Measurements from ENCODE around the gene SHROOM2. TPM values are rescaled to one million over a fixed set of nuclear protein-coding genes. Genes with fewer than 3 reads are reported as not detected.
"Not testable (repeated sequence)": the region's sequence is repeated elsewhere in the genome, so short reads cannot be mapped to it uniquely, and the experiment has no call there.

Gene SHROOM2
- 0.39 and 1.6 TPM in 2 replicates for total RNA-seq (2014; rRNA removed; shearing (Covaris generic); ENCODE audit: low replicate concordance)

- no peaks in the 10 kb centered on the region for H3K36me3 ChIP-seq
- H3K9me3 ChIP-seq, result no peaks in the 10 kb centered on the region
- H3K4me3 ChIP-seq, result peak within 1 kb of the TSS; percentile 18; the same call in 1 of the 2 replicates
- no peaks in the 10 kb centered on the region; the same call in 1 of the 2 replicates for H3K27me3 ChIP-seq
- peak; percentile 11 for DNase-seq
These were observed at the start of gene SHROOM2 for GRCh38 chrX:9785944-9786797. TSS of gene SHROOM2 (plus strand) at chrX:9786429. CDS start at chrX:9786546, 117 bp downstream.

- Histone ChIP-seq H3K4me3 (no peak overlapping the region), H3K27me3 (no peaks in the 10 kb centered on the region), H3K9me3 (no peaks in the 10 kb centered on the region), H3K36me3 (no peaks in the 10 kb centered on the region)
- DNase-seq, result no peak
These were observed 48.9 kb upstream of the SHROOM2 start for GRCh38 chrX:9737363-9737762.

- Histone ChIP-seq H3K36me3 (no peaks in the 10 kb centered on the region), H3K9me3 (no peaks in the 10 kb centered on the region), H3K4me3 (no peak overlapping the region), H3K27me3 (no peaks in the 10 kb centered on the region)
- DNase-seq, result no peak
These were observed 48.1 kb upstream of the SHROOM2 start for GRCh38 chrX:9738151-9738550.

GRCh38 chrX:9739130-9739529 is 47.1 kb upstream of the SHROOM2 start:
- H3K9me3 ChIP-seq, result no peaks in the 10 kb centered on the region
- no peak overlapping the region for H3K4me3 ChIP-seq
- no peaks in the 10 kb centered on the region for H3K27me3 ChIP-seq
- H3K36me3 ChIP-seq, result no peaks in the 10 kb centered on the region
- no peak for DNase-seq

DNA sequence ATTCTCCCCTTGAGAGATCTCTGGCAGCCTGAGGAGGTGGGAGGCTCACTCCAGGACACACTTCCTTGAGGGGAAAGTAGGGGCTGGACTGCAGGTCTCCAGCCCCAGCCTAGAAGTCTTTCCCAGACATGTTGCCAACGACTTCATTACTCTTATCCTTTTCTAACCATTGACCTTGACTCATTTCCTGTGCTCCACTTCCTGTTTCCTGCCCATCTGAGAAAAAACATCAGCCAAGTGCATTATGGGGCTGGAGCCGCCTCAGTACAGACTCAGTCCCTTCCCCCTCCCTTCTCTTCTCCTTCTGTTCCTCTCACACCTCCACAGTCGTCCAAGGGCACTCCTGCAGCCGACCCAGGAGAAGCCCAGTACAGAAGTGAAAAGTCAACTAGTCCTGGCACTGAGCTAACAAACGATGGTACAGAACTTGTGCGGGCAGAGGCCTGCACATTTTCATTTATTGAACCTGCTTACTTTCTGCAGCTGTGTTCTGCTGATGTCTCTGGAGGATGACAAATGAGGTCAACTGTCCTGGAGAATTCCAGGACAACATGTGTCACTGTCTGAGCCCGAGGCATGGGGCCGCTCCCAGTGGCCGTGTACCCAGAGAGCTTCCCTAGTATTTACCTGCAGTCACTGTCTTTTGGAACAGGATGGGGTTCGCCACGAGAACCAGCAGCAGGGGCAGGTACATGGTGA is 40.7 kb upstream of the SHROOM2 start:
- H3K4me3 ChIP-seq, result no peak overlapping the region
- no peaks in the 10 kb centered on the region for H3K9me3 ChIP-seq
- H3K36me3 ChIP-seq, result no peaks in the 10 kb centered on the region
- no peak for DNase-seq
- no peaks in the 10 kb centered on the region for H3K27me3 ChIP-seq

GRCh38 chrX:9746148-9746888 is 39.9 kb upstream of the SHROOM2 start:
- H3K9me3 ChIP-seq, result no peaks in the 10 kb centered on the region
- no peaks in the 10 kb centered on the region for H3K27me3 ChIP-seq
- no peak overlapping the region for H3K4me3 ChIP-seq
- DNase-seq, result no peak
- no peaks in the 10 kb centered on the region for H3K36me3 ChIP-seq

DNA sequence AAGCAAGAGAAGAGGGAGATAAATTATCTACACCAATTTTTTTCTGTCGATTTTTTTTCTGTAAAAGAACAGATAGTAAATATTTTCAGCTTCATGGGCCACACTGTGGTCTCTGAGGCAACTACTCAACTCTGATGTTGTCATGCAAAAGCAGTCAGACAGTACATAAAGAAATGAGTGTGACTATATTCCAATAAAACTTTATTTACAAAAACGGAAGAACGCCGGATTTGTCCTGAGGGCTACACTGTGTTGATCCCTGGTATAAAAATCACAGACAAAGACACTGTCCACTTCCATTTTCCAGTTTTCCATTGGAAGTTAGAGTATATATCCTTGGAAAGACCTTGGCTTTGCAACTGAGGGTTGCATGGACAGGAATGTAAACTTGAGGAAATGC is 38.6 kb upstream of the SHROOM2 start:
- H3K9me3 ChIP-seq, result no peaks in the 10 kb centered on the region
- H3K4me3 ChIP-seq, result no peak overlapping the region
- no peak for DNase-seq
- no peaks in the 10 kb centered on the region for H3K36me3 ChIP-seq
- H3K27me3 ChIP-seq, result no peaks in the 10 kb centered on the region

DNA sequence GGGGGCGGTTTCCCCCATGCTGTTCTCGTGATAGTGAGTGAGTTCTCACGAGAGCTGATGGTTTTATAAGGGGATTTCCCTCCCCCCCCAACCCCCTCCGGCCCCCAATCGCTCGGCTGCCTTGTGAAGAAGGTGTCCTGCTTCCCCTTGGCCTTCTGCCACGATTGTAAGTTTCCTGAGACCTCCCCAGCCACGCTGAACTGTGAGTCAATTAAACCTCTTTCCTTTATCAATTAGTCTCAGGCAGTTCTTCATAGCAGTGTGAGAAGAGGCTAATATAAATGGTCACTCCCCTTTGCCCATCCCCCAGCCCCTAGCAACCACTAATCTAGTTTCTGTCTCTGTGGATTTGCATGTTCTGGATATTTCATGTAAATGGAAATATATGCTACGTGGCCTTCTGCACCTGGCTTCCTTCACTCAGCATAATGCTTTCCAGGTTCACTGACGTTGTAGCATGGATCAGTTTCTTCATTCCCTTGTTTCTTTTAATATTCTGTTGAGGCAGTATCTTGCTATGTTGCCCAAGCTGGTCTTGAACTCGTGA is 37.0 kb upstream of the SHROOM2 start:
- H3K27me3 ChIP-seq, result no peaks in the 10 kb centered on the region
- no peaks in the 10 kb centered on the region for H3K36me3 ChIP-seq
- DNase-seq, result no peak
- no peaks in the 10 kb centered on the region for H3K9me3 ChIP-seq
- H3K4me3 ChIP-seq, result no peak overlapping the region

GRCh38 chrX:9757366-9757765 is 28.9 kb upstream of the SHROOM2 start:
- Histone ChIP-seq H3K36me3 (no peaks in the 10 kb centered on the region), H3K27me3 (no peaks in the 10 kb centered on the region), H3K4me3 (no peak overlapping the region), H3K9me3 (no peaks in the 10 kb centered on the region)
- DNase-seq, result no peak

- Histone ChIP-seq H3K9me3 (no peaks in the 10 kb centered on the region), H3K36me3 (no peaks in the 10 kb centered on the region), H3K4me3 (no peak overlapping the region), H3K27me3 (no peaks in the 10 kb centered on the region)
- no peak for DNase-seq
These were observed 28.1 kb upstream of the SHROOM2 start for GRCh38 chrX:9758021-9758638.

- Histone ChIP-seq H3K9me3 (no peaks in the 10 kb centered on the region), H3K4me3 (no peak overlapping the region), H3K36me3 (no peaks in the 10 kb centered on the region), H3K27me3 (no peaks in the 10 kb centered on the region)
- no peak for DNase-seq
These were observed 26.9 kb upstream of the SHROOM2 start for GRCh38 chrX:9759337-9759736.

DNA sequence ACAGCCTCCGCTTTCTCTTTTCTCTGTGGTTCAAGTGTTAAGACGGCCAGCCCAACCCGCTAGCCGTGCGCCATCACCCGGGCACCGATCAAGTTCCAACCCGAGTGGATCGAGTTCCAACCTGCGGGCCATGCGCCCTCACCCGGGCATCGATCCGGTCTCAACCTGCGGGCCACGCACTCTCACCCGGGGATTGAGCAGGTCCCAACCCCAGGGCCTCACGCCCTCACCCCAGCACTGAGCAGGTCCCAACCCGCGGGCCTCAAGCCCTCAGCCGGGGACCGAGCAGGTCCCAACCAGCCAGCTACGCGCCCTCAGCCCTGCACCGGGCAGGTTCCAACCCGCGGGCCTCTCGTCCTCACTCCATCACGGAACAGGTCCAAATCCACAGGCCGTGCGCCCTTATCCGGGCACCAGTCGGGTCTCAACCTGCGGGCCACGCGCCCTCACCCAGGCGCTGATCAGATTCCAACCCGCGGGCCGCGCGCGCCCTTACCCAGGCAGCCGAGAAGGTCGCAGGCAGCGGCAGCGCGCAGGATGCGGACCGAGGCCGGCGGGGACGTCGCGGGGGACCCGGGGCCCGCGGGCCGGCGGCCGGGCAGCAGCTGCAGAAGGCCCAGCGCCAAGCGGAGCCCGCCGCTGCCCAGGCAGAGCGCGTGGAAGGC is 21.0 kb upstream of the SHROOM2 start:
- Histone ChIP-seq H3K27me3 (no peaks in the 10 kb centered on the region), H3K4me3 (no peak overlapping the region), H3K36me3 (no peaks in the 10 kb centered on the region), H3K9me3 (no peaks in the 10 kb centered on the region)
- no peak for DNase-seq

- Histone ChIP-seq H3K36me3 (no peaks in the 10 kb centered on the region), H3K4me3 (no peak within 1 kb of the TSS), H3K9me3 (no peaks in the 10 kb centered on the region), H3K27me3 (no peaks in the 10 kb centered on the region)
- DNase-seq, result no peak
These were observed 20.5 kb upstream of the SHROOM2 start, which contains the start of gene GPR143 for GRCh38 chrX:9765737-9766097. TSS of gene GPR143 (minus strand) at chrX:9765847. CDS start at chrX:9765817, 30 bp downstream.

GRCh38 chrX:9767375-9767774 is 18.9 kb upstream of the SHROOM2 start:
- Histone ChIP-seq H3K27me3 (no peaks in the 10 kb centered on the region), H3K36me3 (no peaks in the 10 kb centered on the region), H3K4me3 (no peak overlapping the region), H3K9me3 (no peaks in the 10 kb centered on the region)
- DNase-seq, result no peak

- DNase-seq, H3K4me3 ChIP-seq, H3K36me3 ChIP-seq, H3K9me3 ChIP-seq, H3K27me3 ChIP-seq: not testable (repeated sequence)
These were observed 17.8 kb upstream of the SHROOM2 start for GRCh38 chrX:9768321-9768839.

DNA sequence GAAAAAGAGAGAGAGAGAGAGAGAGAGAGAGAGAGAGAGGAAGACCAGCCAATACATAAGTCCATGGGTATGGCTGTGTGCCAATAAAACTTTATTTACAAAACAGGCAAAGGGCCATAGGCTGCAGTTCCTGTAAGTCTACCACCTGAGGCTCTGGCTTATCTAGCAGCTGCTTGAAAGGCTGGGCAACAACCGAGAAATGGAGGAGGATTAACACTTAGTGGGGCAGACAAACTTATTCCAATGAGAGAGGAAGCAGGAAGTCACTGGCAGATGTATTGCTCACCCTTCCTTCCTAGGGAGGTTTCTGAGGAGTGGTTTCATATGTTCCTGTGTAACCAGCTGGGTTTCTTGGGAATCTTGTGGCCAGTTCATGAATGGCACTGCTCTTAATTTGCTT is 15.9 kb upstream of the SHROOM2 start:
- Histone ChIP-seq H3K27me3 (no peaks in the 10 kb centered on the region), H3K9me3 (no peaks in the 10 kb centered on the region), H3K36me3 (no peaks in the 10 kb centered on the region), H3K4me3 (no peak overlapping the region)
- no peak for DNase-seq

All from MG63 (cell line).